Stomach (tissue), 4 donors: ENCODE results near the gene TENT5C.
"Not testable (repeated sequence)": the region's sequence is repeated elsewhere in the genome, so short reads cannot be mapped to it uniquely, and the experiment has no call there.

ENCODE experiments used
- CTCF ChIP-seq, 7 experiments: fragments of 450-650 bp in 4 of 7; fragments of 200-600 bp in 3 of 7; sonication (generic) in 3 of 7; IDR thresholded peaks; one replicate each; pipeline ENCODE4 v1.5.1; 2016 to 2019; ENCODE audit warnings: antibody characterized with exemption in 7 of 7, control low read depth in 2 of 7, mild to moderate bottlenecking in 1 of 7
- EP300 ChIP-seq: sonication (generic); formaldehyde crosslinking; IDR thresholded peaks from one replicate; pipeline ENCODE4 v1.6.1; 2017; ENCODE audit warnings: antibody characterized with exemption
- POLR2A ChIP-seq, 4 donors: fragments of 450-650 bp; IDR thresholded peaks; one replicate each; pipeline ENCODE4 v1.6.1; 2016; ENCODE audit warnings: antibody characterized with exemption in 4 of 4, control low read depth in 2 of 4, mild to moderate bottlenecking in 1 of 4, moderate library complexity in 1 of 4

DNA sequence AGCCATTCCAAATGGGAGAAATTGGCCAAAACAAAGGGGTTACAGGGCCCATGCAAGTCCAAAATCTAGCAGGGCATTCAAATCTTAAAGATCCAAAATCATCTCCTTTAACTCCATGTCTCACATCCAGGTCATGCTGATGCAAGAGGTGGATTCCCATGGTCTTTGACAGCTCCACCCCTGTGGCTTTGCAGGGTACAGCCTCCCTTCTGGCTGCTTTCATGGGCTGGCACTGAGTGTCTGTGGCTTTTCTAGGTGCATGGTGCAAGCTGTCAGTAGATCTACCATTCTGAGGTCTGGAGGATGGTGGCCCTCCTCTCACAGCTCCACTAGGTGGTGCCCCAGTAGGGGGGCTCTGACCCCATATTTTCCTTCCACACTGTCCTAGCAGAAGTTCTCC, 47.4 kb upstream of the TENT5C start:
- not testable (repeated sequence) for TF ChIP-seq POLR2A (IDR thresholded peaks at IDR 0.05); CTCF (IDR thresholded peaks at IDR 0.05); EP300
